ENCODE data around the gene CYP4F3. TPM values are rescaled to one million over a fixed set of nuclear protein-coding genes. Genes with fewer than 3 reads are reported as not detected.

The CYP4F3 gene
- total RNA-seq, 3 donors from 2014 or later: 2.7 to 7.8 (median 4.3) TPM

- DNase-seq: no peak
- no peak for ATAC-seq
- intact Hi-C loops (cut with DNase I, micrococcal nuclease): no loop called here
- Histone ChIP-seq H3K36me3 (ENCODE audit: low read depth) (no peaks in the 10 kb centered on the region), H3K9me3 (no peaks in the 10 kb centered on the region), H3K4me3 (no peak overlapping the region), H3K4me1 (ENCODE audit: low read depth) (no peaks in the 10 kb centered on the region)
- no peak for TF ChIP-seq CTCF (IDR thresholded peaks at IDR 0.05)
Observed at GRCh38 chr19:15609261-15609660, 31.4 kb upstream of the CYP4F3 start.

- Histone ChIP-seq H3K4me3 (no peak overlapping the region), H3K36me3 (ENCODE audit: low read depth) (no peaks in the 10 kb centered on the region), H3K9me3 (no peaks in the 10 kb centered on the region), H3K4me1 (ENCODE audit: low read depth) (no peaks in the 10 kb centered on the region)
- no peak for ATAC-seq
- intact Hi-C loops (cut with DNase I, micrococcal nuclease): no loop called here
- TF ChIP-seq CTCF (IDR thresholded peaks at IDR 0.05): no peak
- DNase-seq: no peak
Observed at GRCh38 chr19:15612342-15612741, 28.4 kb upstream of the CYP4F3 start.

GRCh38 chr19:15613338-15613737 is 27.4 kb upstream of the CYP4F3 start:
- TF ChIP-seq CTCF (IDR thresholded peaks at IDR 0.05): no peak
- Histone ChIP-seq H3K36me3 (ENCODE audit: low read depth) (no peaks in the 10 kb centered on the region), H3K9me3 (no peaks in the 10 kb centered on the region), H3K4me1 (ENCODE audit: low read depth) (no peaks in the 10 kb centered on the region), H3K4me3 (no peak overlapping the region)
- ATAC-seq (no peak), DNase-seq (no peak)
- intact Hi-C loops (cut with DNase I, micrococcal nuclease): no loop called here

GRCh38 chr19:15614507-15615379 is 26.0 kb upstream of the CYP4F3 start, which contains the start of gene CYP4F8:
Gene CYP4F8 (plus strand): TSS chr19:15615218. CDS start chr19:15615617, 399 bp downstream.
- Histone ChIP-seq H3K9me3 (no peaks in the 10 kb centered on the region), H3K4me1 (ENCODE audit: low read depth) (no peaks in the 10 kb centered on the region), H3K36me3 (ENCODE audit: low read depth) (no peaks in the 10 kb centered on the region), H3K4me3 (no peak within 1 kb of the TSS)
- TF ChIP-seq CTCF (IDR thresholded peaks at IDR 0.05): no peak
- DNase-seq (no peak), ATAC-seq (peak; percentile 12)
- intact Hi-C loops (cut with DNase I, micrococcal nuclease): no loop called here

- Histone ChIP-seq H3K4me1 (ENCODE audit: low read depth) (no peaks in the 10 kb centered on the region), H3K4me3 (no peak overlapping the region), H3K36me3 (ENCODE audit: low read depth) (no peaks in the 10 kb centered on the region), H3K9me3 (no peaks in the 10 kb centered on the region)
- TF ChIP-seq CTCF (IDR thresholded peaks at IDR 0.05): no peak
- DNase-seq (no peak), ATAC-seq (no peak)
- intact Hi-C loops (cut with DNase I, micrococcal nuclease): no loop called here
Observed at GRCh38 chr19:15615526-15615925, 25.2 kb upstream of the CYP4F3 start.

All from mucosa of descending colon (tissue), 3 donors.